ENCODE data around the gene XDH.

DNA sequence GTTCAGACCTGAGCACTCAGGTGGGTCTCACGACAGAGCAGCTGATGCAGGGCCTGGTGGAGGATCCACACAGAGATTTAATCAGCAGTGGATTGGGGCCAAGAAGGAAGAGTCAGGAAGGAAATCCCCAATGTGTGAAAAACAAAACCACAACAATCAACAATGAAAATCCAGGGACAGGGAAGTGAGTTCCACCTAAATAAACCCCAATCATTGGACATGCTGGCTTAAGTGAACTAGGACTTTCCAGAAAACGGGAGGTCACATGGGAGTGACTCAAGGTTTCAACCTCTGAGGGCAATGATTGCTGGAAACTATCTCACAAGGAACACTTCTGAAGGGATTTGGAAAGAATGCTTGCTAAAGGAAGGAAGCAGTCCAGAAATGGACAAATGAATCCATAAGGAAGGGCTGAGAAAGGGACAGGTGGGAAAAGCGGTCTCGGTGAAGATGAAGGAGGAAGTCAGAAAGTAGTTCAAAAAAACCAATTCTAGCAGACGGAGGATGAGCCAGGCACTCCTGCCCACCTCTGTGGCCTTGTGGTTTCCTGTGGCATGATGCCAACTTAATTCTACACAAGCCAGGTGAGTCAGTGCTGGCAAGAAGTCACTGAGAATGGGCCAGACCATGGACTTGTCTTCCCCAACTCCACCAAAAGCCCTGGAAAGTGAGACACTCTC is 15.4 kb upstream of the XDH start:
- TF ChIP-seq, protein P1, sequence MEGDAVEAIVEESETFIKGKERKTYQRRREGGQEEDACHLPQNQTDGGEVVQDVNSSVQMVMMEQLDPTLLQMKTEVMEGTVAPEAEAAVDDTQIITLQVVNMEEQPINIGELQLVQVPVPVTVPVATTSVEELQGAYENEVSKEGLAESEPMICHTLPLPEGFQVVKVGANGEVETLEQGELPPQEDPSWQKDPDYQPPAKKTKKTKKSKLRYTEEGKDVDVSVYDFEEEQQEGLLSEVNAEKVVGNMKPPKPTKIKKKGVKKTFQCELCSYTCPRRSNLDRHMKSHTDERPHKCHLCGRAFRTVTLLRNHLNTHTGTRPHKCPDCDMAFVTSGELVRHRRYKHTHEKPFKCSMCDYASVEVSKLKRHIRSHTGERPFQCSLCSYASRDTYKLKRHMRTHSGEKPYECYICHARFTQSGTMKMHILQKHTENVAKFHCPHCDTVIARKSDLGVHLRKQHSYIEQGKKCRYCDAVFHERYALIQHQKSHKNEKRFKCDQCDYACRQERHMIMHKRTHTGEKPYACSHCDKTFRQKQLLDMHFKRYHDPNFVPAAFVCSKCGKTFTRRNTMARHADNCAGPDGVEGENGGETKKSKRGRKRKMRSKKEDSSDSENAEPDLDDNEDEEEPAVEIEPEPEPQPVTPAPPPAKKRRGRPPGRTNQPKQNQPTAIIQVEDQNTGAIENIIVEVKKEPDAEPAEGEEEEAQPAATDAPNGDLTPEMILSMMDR (IDR thresholded peaks at IDR 0.05; ENCODE audit: insufficient read depth, low read length, poor library complexity, severe bottlenecking) = no peak
- TF ChIP-seq EZH2phosphoT487 (conservative IDR thresholded peaks at IDR 0.05; ENCODE audit: low read length) = no peak
